B cell (primary cell): ENCODE data around the gene YY1. TPM values are rescaled to one million over a fixed set of nuclear protein-coding genes. Genes with fewer than 3 reads are reported as not detected.

Source experiments
- ATAC-seq: fragments of 200-7000 bp; cut with Tn5 transposase; one replicate; pipeline ENCODE4 v1.10.0; 2021; ENCODE audit warnings: low read depth, mild to moderate bottlenecking, moderate number of reproducible peaks, moderate library complexity
- CTCF ChIA-PET: fragments of 350-600 bp; sonication (Branson Sonifier 250); formaldehyde crosslinking; loops from one replicate; lab custom pipeline; 2021; ENCODE audit warnings: antibody characterized with exemption, inconsistent platforms; lab: Charles Lee
- POLR2A ChIA-PET: fragments of 350-600 bp; sonication (Branson Sonifier 250); formaldehyde crosslinking; loops from one replicate; lab custom pipeline; 2021; ENCODE audit warnings: antibody characterized with exemption; lab: Charles Lee
- DNase-seq: peaks from one replicate; pipeline ENCODE4 v3.0.0; 2013
- H2AFZ ChIP-seq: 2 replicates; pipeline ENCODE4 v1.6.1; 2012; ENCODE audit warnings: mild to moderate bottlenecking, low read depth, low read length; ENCODE audit not compliant: insufficient read depth, poor library complexity, severe bottlenecking
- H3K27ac ChIP-seq, 2 donors: 1 replicate in 1 of 2; 2 replicates in 1 of 2; pipeline ENCODE4 v1.5.1; 2012 to 2013; ENCODE audit warnings: low read length in 2 of 2, mild to moderate bottlenecking in 2 of 2, moderate library complexity in 1 of 2
- H3K27me3 ChIP-seq, 4 experiments: fragments of 200-600 bp in 1 of 4; sonication (generic) in 1 of 4; replicated peaks in 1 of 4; 1 replicate in 2 of 4; 2 replicates in 2 of 4; pipeline versions ENCODE4 v1.6.1 to v1.7.0; 2013 to 2016; ENCODE audit warnings: low read length in 3 of 4, mild to moderate bottlenecking in 2 of 4, mixed read lengths in 1 of 4, moderate library complexity in 1 of 4; ENCODE audit not compliant: insufficient read depth in 4 of 4, control insufficient read depth in 3 of 4; ENCODE audit errors: control extremely low read depth in 1 of 4
- H3K36me3 ChIP-seq, 2 experiments: replicated peaks in 1 of 2; 1 replicate in 1 of 2; 2 replicates in 1 of 2; pipeline versions ENCODE4 v1.6.1 to v1.7.1; 2013; ENCODE audit warnings: low read length in 1 of 2; ENCODE audit not compliant: insufficient read depth in 2 of 2, control insufficient read depth in 1 of 2; ENCODE audit errors: control extremely low read depth in 1 of 2, extremely low read depth in 1 of 2
- H3K4me1 ChIP-seq, 2 donors: fragments of 200-600 bp in 1 of 2; sonication (generic) in 1 of 2; 1 replicate in 1 of 2; 2 replicates in 1 of 2; pipeline versions ENCODE4 v1.5.1 to v1.6.1; 2013 to 2017; ENCODE audit warnings: low read length in 2 of 2; ENCODE audit not compliant: control insufficient read depth in 2 of 2, insufficient read depth in 2 of 2
- H3K4me2 ChIP-seq: replicated peaks from 2 replicates; pipeline ENCODE3; 2012; ENCODE audit warnings: mild to moderate bottlenecking, low read depth, low read length; ENCODE audit not compliant: poor library complexity, severe bottlenecking
- H3K4me3 ChIP-seq, 5 experiments: fragments of 200-600 bp in 1 of 5; sonication (generic) in 1 of 5; 1 replicate in 3 of 5; 2 replicates in 2 of 5; pipeline versions ENCODE4 v1.5.1 to v1.7.0; 2011 to 2016; ENCODE audit warnings: low read length in 4 of 5, mild to moderate bottlenecking in 4 of 5, low read depth in 2 of 5, control low read depth in 1 of 5, moderate library complexity in 1 of 5; ENCODE audit not compliant: insufficient read depth in 1 of 5; ENCODE audit errors: control extremely low read depth in 1 of 5, extremely low read depth in 1 of 5
- H3K79me2 ChIP-seq: fragments of 200-600 bp; sonication (generic); one replicate; pipeline ENCODE4 v1.6.0; 2016; ENCODE audit warnings: low read length; ENCODE audit not compliant: control insufficient read depth, insufficient read depth
- H3K9ac ChIP-seq: fragments of 200-600 bp; sonication (generic); 2 replicates; pipeline ENCODE4 v1.6.1; 2017; ENCODE audit warnings: mild to moderate bottlenecking, low read length, moderate library complexity
- H3K9me3 ChIP-seq, 3 donors: one replicate each; pipeline versions ENCODE4 v1.6.1 to v1.7.1; 2013; ENCODE audit warnings: low read length in 2 of 3; ENCODE audit not compliant: control insufficient read depth in 2 of 3, insufficient read depth in 1 of 3; ENCODE audit errors: control extremely low read depth in 1 of 3
- H4K20me1 ChIP-seq: 2 replicates; pipeline ENCODE4 v1.6.0; 2012; ENCODE audit warnings: mild to moderate bottlenecking, low read length; ENCODE audit not compliant: insufficient read depth, control insufficient read depth, poor library complexity, severe bottlenecking
- H3K27ac Mint-ChIP-seq: one replicate; pipeline ENCODE4 v1.8.0; 2021; ENCODE audit warnings: mixed read lengths
- H3K27me3 Mint-ChIP-seq: one replicate; pipeline ENCODE4 v1.8.0; 2021; ENCODE audit warnings: mixed read lengths
- H3K4me1 Mint-ChIP-seq: one replicate; pipeline ENCODE4 v1.8.0; 2021; ENCODE audit warnings: mixed read lengths
- H3K4me3 Mint-ChIP-seq: one replicate; pipeline ENCODE4 v1.8.0; 2021; ENCODE audit warnings: mixed read lengths
- H3K9me3 Mint-ChIP-seq: one replicate; pipeline ENCODE4 v1.8.0; 2022; ENCODE audit warnings: mixed read lengths; ENCODE audit not compliant: insufficient read depth
- EZH2 ChIP-seq: IDR thresholded peaks from 2 replicates; pipeline ENCODE4 v1.6.1; 2012; ENCODE audit warnings: borderline replicate concordance, low read depth, mild to moderate bottlenecking, moderate library complexity, low read length; ENCODE audit not compliant: insufficient read depth, poor library complexity, severe bottlenecking
- WGBS: methylation state at CpG from one replicate; pipeline ENCODE4 v1.1.5; 2013; ENCODE audit warnings: missing lambda C conversion rate; ENCODE audit not compliant: insufficient coverage; 5-methylcytosine and 5-hydroxymethylcytosine counted together
- intact Hi-C: fragments of 100-400 bp; cut with micrococcal nuclease; formaldehyde crosslinking; loops from one replicate; pipeline ENCODE4 v1.10.0; 2022
- polyA plus RNA-seq: library from polyadenylated mRNA; depleted of rRNA; stranded (reverse); fragments of >200 nt; gene quantifications from 2 replicates; pipeline ENCODE4 v1.2.3, GENCODE V29; 2012
- total RNA-seq, 2 donors: library from RNA; stranded (reverse); fragments of 120-200 nt in 1 of 2; gene quantifications; 1 replicate in 1 of 2; 2 replicates in 1 of 2; pipeline versions ENCODE4 v1.2.3 to v1.2.4, GENCODE V29; 2013 to 2022
- TF ChIP-seq, protein P1 (sequence below): fragments of 200-600 bp; IDR thresholded peaks from one replicate; pipeline ENCODE4 v1.8.0; 2022; ENCODE audit warnings: antibody characterized with exemption, mild to moderate bottlenecking

YY1 gene
- total and polyA plus RNA-seq, 2 donors (not counting 1 experiment from before 2014, with no cell fraction given) = 24.0 to 91.4 TPM

GRCh38 chr14:100312877-100313400 lies 74.0 kb downstream of the YY1 start:
- 72% methylated on average over 9 of the region's 10 CpGs for WGBS
- no peaks in the 10 kb centered on the region for H3K9me3 Mint-ChIP-seq

More at GRCh38 chr14:100312877-100313400, 74.0 kb downstream of the YY1 start:
- H3K4me3 Mint-ChIP-seq = peak overlapping the region; percentile 71
- intact Hi-C loops = no loop called here
- Histone ChIP-seq H3K27me3 (no peaks in the 10 kb centered on the region), H3K79me2 (no peaks in the 10 kb centered on the region), H2AFZ (peak overlapping the region; percentile 68), H4K20me1 (no peaks in the 10 kb centered on the region), H3K4me3 (no peak overlapping the region), H3K36me3 (no peaks in the 10 kb centered on the region), H3K9me3 (no peaks in the 10 kb centered on the region), H3K4me1 (peaks cover 28 to 31% of the 10 kb centered on the region in 2 donors), H3K4me2 (peak overlapping the region; percentile 38), H3K9ac (no peak overlapping the region), H3K27ac (peak overlapping the region; percentile 36 to 65)
- DNase-seq = no peak
- no peak for TF ChIP-seq EZH2
- TF ChIP-seq, protein P1, sequence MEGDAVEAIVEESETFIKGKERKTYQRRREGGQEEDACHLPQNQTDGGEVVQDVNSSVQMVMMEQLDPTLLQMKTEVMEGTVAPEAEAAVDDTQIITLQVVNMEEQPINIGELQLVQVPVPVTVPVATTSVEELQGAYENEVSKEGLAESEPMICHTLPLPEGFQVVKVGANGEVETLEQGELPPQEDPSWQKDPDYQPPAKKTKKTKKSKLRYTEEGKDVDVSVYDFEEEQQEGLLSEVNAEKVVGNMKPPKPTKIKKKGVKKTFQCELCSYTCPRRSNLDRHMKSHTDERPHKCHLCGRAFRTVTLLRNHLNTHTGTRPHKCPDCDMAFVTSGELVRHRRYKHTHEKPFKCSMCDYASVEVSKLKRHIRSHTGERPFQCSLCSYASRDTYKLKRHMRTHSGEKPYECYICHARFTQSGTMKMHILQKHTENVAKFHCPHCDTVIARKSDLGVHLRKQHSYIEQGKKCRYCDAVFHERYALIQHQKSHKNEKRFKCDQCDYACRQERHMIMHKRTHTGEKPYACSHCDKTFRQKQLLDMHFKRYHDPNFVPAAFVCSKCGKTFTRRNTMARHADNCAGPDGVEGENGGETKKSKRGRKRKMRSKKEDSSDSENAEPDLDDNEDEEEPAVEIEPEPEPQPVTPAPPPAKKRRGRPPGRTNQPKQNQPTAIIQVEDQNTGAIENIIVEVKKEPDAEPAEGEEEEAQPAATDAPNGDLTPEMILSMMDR = no peak
- ATAC-seq = no peak
- CTCF ChIA-PET = interaction anchor here (0.6 to 1.5 kb wide), 9 partner anchors 8 to 258 kb away, joined by 3 to 7 read pairs (median 3); no protein-coding TSS in a partner anchor
- H3K27me3 Mint-ChIP-seq = no peaks in the 10 kb centered on the region
- POLR2A ChIA-PET = interaction anchor here (1.0 kb wide), 1 partner anchor 16 kb away, joined by 3 read pairs; no protein-coding TSS in a partner anchor
- H3K27ac Mint-ChIP-seq = peak overlapping the region; percentile 90
- H3K4me1 Mint-ChIP-seq = peaks cover 20% of the 10 kb centered on the region
